D721Med (cell line): Measurements from ENCODE around the gene TMEM109.

Experiments used
- DNase-seq: peaks from one replicate; pipeline ENCODE4 v3.0.0; 2011; ENCODE audit warnings: low spot score; ENCODE audit not compliant: insufficient read length
- FAIRE-seq: peaks from 2 replicates; lab custom pipeline; 2011; peaks lifted over from hg19 to GRCh38; lab: Jason Lieb, UNC
- TF ChIP-seq, protein P1 (sequence below): IDR thresholded peaks from 2 replicates; pipeline ENCODE4 v1.5.1; 2012; ENCODE audit warnings: mild to moderate bottlenecking, control low read depth; ENCODE audit not compliant: insufficient read depth; ENCODE audit errors: missing control alignments

TMEM109 gene

DNA sequence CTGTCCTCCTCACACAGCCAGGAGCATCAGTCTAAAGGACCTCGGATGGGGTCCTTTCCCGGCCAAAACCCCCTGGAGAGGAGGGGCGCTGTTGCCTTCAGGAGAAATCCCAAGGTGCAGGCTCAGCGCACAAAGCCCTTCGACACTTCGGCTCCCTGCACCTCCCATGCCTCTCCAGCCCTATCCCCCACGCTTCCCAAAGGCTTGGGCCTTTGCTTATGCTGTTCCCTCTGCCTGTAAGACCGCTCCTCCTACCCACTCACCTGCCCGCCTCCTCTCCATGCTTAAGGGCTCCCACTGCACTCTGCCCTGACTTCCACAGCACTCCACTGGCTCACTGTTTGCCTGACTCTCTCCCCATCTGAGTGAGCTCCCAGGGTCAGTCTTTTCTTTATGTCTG is 24.5 kb downstream of the TMEM109 start:
- TF ChIP-seq, protein P1, sequence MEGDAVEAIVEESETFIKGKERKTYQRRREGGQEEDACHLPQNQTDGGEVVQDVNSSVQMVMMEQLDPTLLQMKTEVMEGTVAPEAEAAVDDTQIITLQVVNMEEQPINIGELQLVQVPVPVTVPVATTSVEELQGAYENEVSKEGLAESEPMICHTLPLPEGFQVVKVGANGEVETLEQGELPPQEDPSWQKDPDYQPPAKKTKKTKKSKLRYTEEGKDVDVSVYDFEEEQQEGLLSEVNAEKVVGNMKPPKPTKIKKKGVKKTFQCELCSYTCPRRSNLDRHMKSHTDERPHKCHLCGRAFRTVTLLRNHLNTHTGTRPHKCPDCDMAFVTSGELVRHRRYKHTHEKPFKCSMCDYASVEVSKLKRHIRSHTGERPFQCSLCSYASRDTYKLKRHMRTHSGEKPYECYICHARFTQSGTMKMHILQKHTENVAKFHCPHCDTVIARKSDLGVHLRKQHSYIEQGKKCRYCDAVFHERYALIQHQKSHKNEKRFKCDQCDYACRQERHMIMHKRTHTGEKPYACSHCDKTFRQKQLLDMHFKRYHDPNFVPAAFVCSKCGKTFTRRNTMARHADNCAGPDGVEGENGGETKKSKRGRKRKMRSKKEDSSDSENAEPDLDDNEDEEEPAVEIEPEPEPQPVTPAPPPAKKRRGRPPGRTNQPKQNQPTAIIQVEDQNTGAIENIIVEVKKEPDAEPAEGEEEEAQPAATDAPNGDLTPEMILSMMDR = no peak
- FAIRE-seq = no peak
- DNase-seq = no peak

DNA sequence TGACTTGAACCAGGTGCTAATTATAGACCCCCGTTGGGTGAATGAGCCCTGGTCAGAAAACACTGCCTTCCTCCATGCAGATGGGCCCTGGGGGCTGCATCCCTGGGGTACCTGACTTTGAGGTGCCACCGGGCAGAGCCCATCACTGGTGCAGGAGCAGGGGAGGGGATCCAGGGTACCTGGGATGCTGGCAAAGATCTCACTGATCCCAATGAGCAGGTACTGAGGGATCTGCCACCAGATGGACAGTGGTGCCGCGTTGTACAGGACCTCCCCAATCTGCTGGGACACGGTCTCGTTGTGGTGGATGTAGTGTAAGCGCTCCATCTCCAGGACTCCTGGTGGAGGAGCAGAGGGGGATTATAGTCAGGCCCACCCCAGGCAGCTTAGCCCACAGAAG is 25.3 kb downstream of the TMEM109 start:
- FAIRE-seq (no peak), DNase-seq (no peak)
- TF ChIP-seq, protein P1 = no peak

DNA sequence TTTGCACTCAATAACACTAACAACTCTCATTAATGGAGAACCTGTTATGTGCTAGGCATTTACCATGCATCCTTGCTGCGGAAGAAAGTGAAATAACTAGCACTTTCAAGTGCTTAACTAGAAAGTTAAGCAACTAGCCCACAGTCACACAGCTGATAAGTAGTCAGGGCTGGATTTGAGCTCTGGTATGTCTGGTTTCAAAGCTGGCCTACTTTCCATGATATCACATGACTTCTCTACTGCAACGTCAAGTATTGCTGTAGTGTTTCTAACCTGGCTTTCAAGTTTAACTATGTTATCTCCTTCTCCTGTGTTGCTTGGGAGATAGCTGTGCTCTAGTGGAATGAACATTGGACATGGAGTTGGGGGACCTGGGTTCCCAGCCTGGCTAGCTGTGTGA is 25.9 kb downstream of the TMEM109 start:
- FAIRE-seq = no peak
- no peak for DNase-seq

DNA sequence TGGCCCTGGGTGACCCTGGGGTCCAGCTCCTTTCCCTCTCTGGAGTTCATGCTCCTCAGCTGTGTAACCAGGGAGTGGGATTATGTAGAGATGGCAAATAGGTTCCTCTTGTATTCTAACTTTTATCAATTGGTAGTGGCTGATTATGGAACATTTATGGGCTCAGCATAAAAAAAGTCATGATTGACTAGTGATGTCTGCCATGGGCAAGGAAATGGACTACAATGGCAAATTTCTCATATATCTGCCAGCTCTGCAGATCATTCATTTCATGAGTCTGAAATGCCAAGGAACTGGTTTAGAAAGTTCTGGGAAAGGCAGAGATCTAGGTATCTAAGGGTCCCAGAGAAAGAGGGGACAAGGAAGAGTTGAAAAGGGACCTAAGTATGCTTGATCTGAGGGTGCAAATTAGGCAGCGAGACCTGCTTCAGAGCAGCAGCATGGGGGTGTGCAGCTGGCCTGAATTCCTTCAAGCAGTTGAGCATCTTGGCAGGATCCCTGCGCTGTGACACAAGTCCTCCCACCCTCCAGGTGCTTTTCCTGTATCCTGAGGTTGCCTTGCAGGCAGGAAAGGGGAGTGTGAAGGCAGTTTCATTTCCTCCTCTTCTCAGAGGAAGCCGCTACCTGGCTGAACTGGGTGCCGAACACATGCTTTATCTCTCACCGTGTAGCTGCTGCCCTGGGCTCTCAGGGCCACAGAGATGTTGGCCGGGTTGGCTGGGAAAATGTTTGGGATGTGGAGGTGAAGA is 27.6 kb downstream of the TMEM109 start:
- FAIRE-seq = no peak
- no peak for DNase-seq
- TF ChIP-seq, protein P1 = no peak

More for the DNA sequence above, 25.9 kb downstream of the TMEM109 start:
- TF ChIP-seq, protein P1 = no peak

DNA sequence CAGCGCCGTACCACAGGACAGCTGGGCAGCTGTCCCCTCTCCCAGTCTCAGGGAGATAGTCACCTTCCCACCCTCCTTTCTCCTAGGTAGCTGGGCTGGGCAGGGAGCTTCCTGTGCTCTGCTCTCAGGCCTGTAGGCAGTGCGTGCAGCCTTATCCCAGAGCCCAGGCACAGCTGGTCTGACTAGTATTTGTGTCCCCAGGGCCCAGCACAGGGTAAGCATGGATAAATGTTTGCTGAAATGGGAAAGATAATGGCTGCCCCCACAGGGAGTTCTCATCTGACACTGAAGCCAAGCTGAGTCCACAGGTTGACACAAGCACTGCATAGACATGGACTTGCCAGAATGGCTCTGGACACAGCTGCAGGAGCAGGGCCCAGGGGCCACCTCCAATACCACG is 28.3 kb downstream of the TMEM109 start:
- no peak for FAIRE-seq
- DNase-seq = no peak
- TF ChIP-seq, protein P1 = no peak

DNA sequence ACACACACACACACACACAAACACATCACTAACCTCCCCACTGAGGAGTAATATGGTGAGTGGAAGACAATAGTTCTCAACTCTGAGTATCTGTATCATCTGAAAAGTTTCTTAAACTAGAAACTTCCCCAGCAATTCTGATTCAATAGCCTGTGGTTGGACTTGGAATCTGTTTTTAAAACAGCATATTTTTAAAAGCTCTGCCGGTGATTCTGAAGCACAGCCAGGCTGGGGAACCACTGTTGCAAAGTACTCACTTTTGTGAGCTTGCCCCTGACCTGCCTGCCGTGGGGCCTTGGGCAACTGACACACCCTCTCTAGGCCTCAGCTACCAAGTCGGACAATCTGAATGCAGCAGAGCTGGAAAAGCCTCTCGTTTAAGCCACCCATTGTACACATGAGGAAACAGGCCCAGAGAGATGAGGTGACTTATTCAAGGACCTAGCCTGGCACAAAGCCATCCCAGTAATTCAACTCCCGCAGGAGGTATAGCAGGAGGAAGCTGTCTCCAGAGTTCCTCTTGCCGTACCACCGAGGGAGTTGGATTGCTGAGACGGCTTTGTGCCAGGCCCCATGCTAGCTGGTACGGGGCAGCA is 29.1 kb downstream of the TMEM109 start:
- FAIRE-seq (no peak), DNase-seq (no peak)
- TF ChIP-seq, protein P1 = no peak

DNA sequence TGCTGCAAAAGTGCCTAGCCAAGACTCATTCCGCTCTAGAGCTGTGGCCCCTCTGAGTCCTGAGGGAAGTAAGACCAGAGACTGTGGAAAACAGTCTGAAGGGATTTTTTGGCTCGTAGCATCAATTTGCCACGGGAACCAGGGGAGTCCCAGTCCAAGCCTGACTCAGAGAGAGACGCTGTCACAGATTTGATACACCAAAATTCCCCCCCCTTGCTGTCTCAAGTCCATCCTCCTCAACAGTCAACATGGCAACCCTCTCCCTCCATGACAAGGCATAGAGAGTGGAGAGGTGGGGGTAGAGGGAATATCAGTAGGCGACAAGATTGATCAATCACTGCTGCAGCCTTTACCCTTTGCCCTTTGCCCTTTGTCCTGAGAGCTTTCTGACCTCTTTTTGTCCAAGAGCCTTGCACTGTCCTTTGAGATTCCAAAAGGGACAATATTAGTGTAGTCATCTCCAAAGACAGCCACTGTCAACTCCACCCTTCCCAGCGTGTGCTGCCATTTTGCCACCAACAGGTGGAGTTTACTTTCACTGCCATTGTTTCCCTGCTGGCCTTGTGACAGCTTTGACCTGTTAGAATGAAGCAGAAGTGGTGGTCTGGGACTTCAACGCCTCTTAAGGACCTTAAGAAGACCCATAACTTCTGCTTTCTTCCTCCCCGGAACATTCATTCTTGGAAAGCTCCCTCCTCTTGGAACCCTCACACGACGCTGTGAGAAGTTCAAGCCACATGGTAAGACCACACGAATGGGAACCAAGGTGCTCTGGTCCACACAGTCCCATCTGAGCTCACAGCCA is 30.7 kb downstream of the TMEM109 start:
- no peak for DNase-seq
- no peak for FAIRE-seq
- TF ChIP-seq, protein P1 = no peak
